D721Med (cell line): ENCODE data around the gene TIMM13.

Experiments used
- DNase-seq: peaks from one replicate; pipeline ENCODE4 v3.0.0; 2011; ENCODE audit warnings: low spot score; ENCODE audit not compliant: insufficient read length
- FAIRE-seq: peaks from 2 replicates; lab custom pipeline; 2011; peaks lifted over from hg19 to GRCh38; lab: Jason Lieb, UNC
- TF ChIP-seq, protein P1 (sequence below): IDR thresholded peaks from 2 replicates; pipeline ENCODE4 v1.5.1; 2012; ENCODE audit warnings: mild to moderate bottlenecking, control low read depth; ENCODE audit not compliant: insufficient read depth; ENCODE audit errors: missing control alignments

The TIMM13 gene

DNA sequence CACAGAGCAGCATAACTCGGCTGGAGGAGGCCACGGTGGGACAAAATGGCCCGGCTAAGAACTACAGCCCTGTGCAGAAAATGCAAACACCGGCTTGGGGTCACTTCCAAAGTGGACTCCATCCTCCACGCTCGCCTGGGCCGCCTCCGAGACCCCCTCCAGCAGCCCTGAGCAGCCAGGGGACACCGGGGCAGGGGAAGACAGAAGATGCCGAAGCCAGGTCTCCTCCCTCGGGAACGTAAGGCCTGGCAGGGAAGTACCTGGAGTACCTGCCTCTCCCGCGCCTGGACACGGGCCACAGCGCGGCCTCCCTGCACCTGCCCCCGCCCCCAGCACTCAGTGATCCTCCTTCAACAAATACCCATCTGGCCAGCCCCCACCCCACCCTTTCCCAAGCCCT is 24.4 kb upstream of the TIMM13 start:
- TF ChIP-seq, protein P1, sequence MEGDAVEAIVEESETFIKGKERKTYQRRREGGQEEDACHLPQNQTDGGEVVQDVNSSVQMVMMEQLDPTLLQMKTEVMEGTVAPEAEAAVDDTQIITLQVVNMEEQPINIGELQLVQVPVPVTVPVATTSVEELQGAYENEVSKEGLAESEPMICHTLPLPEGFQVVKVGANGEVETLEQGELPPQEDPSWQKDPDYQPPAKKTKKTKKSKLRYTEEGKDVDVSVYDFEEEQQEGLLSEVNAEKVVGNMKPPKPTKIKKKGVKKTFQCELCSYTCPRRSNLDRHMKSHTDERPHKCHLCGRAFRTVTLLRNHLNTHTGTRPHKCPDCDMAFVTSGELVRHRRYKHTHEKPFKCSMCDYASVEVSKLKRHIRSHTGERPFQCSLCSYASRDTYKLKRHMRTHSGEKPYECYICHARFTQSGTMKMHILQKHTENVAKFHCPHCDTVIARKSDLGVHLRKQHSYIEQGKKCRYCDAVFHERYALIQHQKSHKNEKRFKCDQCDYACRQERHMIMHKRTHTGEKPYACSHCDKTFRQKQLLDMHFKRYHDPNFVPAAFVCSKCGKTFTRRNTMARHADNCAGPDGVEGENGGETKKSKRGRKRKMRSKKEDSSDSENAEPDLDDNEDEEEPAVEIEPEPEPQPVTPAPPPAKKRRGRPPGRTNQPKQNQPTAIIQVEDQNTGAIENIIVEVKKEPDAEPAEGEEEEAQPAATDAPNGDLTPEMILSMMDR = no peak
- FAIRE-seq (no peak), DNase-seq (no peak)

GRCh38 chr19:2451138-2451537 is 23.8 kb upstream of the TIMM13 start:
- DNase-seq (no peak), FAIRE-seq (no peak)
- TF ChIP-seq, protein P1 = no peak

DNA sequence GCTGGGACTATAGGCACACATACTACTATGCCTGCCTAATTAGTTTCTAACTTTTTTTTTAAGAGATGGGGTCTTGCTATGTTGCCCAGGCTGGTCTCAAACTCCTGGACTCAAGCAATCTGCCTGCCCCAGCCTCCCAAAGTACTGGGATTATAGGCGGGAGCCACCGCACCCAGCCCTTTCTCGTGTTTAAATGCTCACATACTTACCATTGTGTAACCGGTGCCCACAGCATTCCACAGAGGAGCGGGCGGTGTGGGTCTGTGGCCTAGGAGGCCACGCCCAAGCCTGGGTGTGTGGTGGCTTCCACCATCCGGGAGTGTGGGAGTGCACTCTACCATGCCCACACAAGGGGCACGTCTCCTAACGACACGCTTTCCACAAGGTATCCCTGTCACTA is 21.6 kb upstream of the TIMM13 start:
- TF ChIP-seq, protein P1 = no peak
- DNase-seq (no peak), FAIRE-seq (no peak)

DNA sequence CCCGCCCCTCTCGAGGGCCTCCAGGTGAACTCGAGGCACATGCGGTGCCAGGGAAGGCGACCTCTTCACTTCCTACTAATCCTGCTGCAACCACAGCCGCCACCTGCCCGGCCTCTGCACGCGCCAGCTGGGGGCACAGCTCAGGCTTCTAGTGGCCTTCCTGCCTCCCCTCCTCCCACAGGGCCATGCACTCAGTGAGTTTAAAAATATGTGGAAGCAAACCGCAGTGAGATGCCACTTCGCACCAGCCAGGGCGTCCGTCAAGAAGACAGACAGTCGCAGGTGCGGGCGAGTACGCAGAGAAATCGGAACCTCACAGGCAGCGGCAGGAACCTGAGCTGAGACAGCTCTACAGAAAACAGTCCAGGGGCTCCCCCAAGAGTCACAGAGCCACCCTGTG is 19.0 kb upstream of the TIMM13 start:
- TF ChIP-seq, protein P1 = no peak
- no peak for DNase-seq
- FAIRE-seq = no peak

DNA sequence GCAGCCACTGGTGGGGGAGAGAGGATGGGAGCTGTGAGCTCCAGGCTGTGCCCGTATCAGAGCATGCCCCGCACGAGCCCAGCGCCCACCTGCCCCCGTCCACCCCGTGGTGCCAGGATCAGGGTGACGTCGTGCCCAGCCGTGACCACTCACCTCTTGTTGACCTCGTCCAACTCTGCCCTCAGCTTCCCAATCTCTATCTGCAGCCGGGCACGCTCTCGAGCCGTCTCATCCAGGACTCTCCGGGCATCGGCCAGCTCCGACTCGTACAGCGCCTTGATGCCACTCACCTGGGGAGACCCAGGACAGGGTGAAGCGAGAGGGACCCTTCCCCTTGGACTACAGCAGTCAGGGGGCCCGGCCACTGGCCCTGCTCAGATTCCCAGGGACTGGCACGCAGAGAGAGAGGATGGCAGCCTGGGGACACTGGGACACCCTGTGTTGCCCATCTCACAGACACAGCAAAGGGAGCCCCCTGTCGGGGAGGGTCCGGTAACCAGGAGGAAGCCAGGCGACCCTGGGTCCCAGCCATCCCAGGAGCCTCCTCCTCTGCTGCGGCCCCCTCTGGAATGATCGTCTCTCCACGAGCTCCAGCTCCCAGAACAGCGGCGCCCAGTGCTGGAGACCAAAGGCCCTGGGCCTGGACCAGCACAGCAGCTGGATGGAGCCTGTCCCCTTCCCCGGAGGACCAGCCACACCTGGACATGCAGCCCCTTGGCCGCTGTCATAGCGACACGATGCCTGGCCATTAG is 17.0 kb upstream of the TIMM13 start:
- no peak for DNase-seq

GRCh38 chr19:2443785-2444182 is 16.4 kb upstream of the TIMM13 start:
- DNase-seq = no peak
- TF ChIP-seq, protein P1 = no peak

More for the DNA sequence above, 17.0 kb upstream of the TIMM13 start:
- TF ChIP-seq, protein P1 = no peak
- no peak for FAIRE-seq

GRCh38 chr19:2443116-2443784 is 15.9 kb upstream of the TIMM13 start:
- FAIRE-seq (no peak), DNase-seq (no peak)
- TF ChIP-seq, protein P1 = no peak

More at GRCh38 chr19:2443785-2444182, 16.4 kb upstream of the TIMM13 start:
- FAIRE-seq = no peak
